Measurements from ENCODE around the gene MYL11.

The MYL11 gene

DNA sequence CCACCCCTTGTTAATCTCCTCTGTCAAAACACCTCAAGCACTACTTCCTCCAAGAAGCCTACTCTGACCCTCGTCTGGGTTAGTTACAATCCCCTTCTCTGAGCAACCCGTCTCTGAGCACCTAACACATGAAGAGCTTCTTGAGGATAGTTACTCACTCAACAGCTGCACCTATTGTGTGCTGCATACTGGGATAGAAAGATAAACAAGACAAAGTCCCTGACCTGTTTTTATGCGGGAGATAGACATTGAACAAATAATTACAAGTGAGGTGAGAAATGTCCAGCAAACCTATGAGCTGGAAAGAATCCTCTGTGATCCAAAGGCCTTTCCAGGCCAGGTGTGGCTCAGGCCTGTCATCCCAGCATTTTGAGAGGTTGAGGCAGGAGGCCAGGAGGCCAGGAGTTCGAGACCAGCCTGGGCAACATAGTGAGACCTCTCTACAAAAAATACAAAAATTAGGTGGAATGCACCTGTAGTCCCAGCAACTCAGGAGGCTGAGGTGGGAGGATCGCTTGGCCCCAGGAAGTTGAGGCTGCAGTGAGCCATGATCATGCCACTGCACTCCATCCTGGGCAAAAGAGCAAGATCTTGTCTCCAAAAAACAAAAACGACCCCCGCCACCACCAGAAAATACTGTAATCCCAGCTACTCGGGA is 27.3 kb downstream of the MYL11 start:
- no peak overlapping the region for H3K9ac ChIP-seq (ENCODE audit: low read length)
- no peak overlapping the region for H3K4me2 ChIP-seq (ENCODE audit: low read length)

DNA sequence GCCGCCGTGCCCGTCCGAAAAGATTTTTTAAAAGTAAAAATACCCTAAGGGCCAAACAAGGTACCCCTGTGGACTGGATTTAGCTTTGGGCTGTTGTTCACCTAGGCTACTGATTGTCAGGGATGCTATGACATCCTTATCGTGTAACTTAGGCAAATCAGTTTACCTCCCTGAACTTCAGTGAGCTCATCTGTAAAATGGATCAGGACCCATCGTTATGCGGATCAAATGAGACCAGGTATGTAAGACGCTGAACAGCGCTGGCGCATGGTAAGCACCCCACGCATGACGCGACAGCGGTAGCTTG is 32.1 kb downstream of the MYL11 start:
- H3K36me3 ChIP-seq (ENCODE audit: insufficient read depth, low read length), result peaks cover 14% of the 10 kb centered on the region
- no peaks in the 10 kb centered on the region for H3K9me3 ChIP-seq (ENCODE audit: low read length)
- H3K27ac ChIP-seq (ENCODE audit: low read depth, low read length, poor library complexity, severe bottlenecking), result no peak overlapping the region
- H3K4me3 ChIP-seq (ENCODE audit: low read depth, low read length, poor library complexity, severe bottlenecking), result peak overlapping the region; percentile 91
- H3K9me2 ChIP-seq (ENCODE audit: low read depth, low read length), result no peaks in the 10 kb centered on the region
- no peaks in the 10 kb centered on the region for H3F3A ChIP-seq (ENCODE audit: insufficient read depth, low read length)
- no peak for TF ChIP-seq EZH2 (IDR thresholded peaks at IDR 0.05; ENCODE audit: borderline replicate concordance, low read length)
- TF ChIP-seq, protein P1, sequence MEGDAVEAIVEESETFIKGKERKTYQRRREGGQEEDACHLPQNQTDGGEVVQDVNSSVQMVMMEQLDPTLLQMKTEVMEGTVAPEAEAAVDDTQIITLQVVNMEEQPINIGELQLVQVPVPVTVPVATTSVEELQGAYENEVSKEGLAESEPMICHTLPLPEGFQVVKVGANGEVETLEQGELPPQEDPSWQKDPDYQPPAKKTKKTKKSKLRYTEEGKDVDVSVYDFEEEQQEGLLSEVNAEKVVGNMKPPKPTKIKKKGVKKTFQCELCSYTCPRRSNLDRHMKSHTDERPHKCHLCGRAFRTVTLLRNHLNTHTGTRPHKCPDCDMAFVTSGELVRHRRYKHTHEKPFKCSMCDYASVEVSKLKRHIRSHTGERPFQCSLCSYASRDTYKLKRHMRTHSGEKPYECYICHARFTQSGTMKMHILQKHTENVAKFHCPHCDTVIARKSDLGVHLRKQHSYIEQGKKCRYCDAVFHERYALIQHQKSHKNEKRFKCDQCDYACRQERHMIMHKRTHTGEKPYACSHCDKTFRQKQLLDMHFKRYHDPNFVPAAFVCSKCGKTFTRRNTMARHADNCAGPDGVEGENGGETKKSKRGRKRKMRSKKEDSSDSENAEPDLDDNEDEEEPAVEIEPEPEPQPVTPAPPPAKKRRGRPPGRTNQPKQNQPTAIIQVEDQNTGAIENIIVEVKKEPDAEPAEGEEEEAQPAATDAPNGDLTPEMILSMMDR (IDR thresholded peaks at IDR 0.05; ENCODE audit: low read length), result no peak
- H3K79me2 ChIP-seq (ENCODE audit: insufficient read depth, low read length), result no peaks in the 10 kb centered on the region
- no peak overlapping the region for H2AFZ ChIP-seq (ENCODE audit: low read length)
- H3K4me2 ChIP-seq (ENCODE audit: low read length), result peak overlapping the region; percentile 66
- H3K9ac ChIP-seq (ENCODE audit: low read length), result peak overlapping the region; percentile 81
- H3K4me1 ChIP-seq (ENCODE audit: insufficient read depth, low read length, severe bottlenecking), result peaks cover 26% of the 10 kb centered on the region
- no peaks in the 10 kb centered on the region for H4K20me1 ChIP-seq (ENCODE audit: insufficient read depth, low read length)
- H3K27me3 ChIP-seq (ENCODE audit: insufficient read depth, low read length), result no peaks in the 10 kb centered on the region

More for the DNA sequence above, 27.3 kb downstream of the MYL11 start:
- H3K36me3 ChIP-seq (ENCODE audit: insufficient read depth, low read length), result peaks cover 29% of the 10 kb centered on the region
- TF ChIP-seq EZH2 (IDR thresholded peaks at IDR 0.05; ENCODE audit: borderline replicate concordance, low read length), result no peak
- H3K79me2 ChIP-seq (ENCODE audit: insufficient read depth, low read length), result no peaks in the 10 kb centered on the region
- H4K20me1 ChIP-seq (ENCODE audit: insufficient read depth, low read length), result no peaks in the 10 kb centered on the region
- no peak overlapping the region for H3K27ac ChIP-seq (ENCODE audit: low read depth, low read length, poor library complexity, severe bottlenecking)
- H2AFZ ChIP-seq (ENCODE audit: low read length), result no peak overlapping the region
- H3K27me3 ChIP-seq (ENCODE audit: insufficient read depth, low read length), result no peaks in the 10 kb centered on the region
- no peaks in the 10 kb centered on the region for H3K9me3 ChIP-seq (ENCODE audit: low read length)
- H3K4me1 ChIP-seq (ENCODE audit: insufficient read depth, low read length, severe bottlenecking), result peaks cover 18% of the 10 kb centered on the region
- H3K4me3 ChIP-seq (ENCODE audit: low read depth, low read length, poor library complexity, severe bottlenecking), result no peak overlapping the region
- no peaks in the 10 kb centered on the region for H3K9me2 ChIP-seq (ENCODE audit: low read depth, low read length)
- no peaks in the 10 kb centered on the region for H3F3A ChIP-seq (ENCODE audit: insufficient read depth, low read length)

DNA sequence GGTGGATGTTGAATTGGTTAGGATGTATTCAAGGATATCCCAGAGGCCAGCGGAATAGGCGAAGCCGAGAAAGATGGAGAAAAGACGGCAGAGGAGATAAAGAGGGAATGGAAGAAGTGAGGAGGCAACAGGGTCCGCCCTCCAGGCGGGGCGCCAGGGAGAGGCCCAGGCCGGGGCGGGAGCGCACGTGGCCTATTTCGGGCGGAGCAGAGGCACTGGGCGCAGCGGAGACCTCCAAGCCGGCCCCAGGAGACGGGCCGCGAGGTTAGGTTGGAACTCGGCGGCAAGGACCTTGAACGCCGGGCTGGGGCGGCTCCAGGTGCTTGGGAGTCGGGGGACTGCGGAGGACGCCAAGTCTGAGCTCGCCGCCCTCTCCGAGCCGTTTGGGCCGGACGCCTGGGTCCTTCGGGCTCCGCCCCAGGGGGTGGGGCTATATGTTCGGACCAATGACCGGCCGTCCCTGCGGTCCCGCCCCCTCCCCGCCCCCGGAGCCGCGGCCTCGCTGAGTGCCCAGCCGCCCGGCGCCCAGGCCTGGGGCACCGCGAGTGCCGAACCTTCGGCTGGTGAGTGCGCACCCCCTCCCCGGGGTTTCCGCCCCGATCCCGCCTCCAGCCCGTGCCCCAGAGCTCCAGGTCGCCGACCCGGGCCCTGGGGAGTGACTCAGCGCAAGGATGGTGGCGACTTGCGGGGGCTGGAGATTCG is 32.7 kb downstream of the MYL11 start, which contains the start of gene ZNF771:
ZNF771 (plus strand) TSS at position 505 of the 702 bp plus-strand sequence. CDS start 448 bp downstream, outside the sequence.
- Histone ChIP-seq H3K27ac (ENCODE audit: low read depth, low read length, poor library complexity, severe bottlenecking) (peak within 1 kb of the TSS; percentile 83), H3K9me3 (ENCODE audit: low read length) (no peaks in the 10 kb centered on the region), H3K36me3 (ENCODE audit: insufficient read depth, low read length) (peaks cover 19% of the 10 kb centered on the region), H3K27me3 (ENCODE audit: insufficient read depth, low read length) (no peaks in the 10 kb centered on the region), H4K20me1 (ENCODE audit: insufficient read depth, low read length) (no peaks in the 10 kb centered on the region), H3F3A (ENCODE audit: insufficient read depth, low read length) (no peaks in the 10 kb centered on the region), H3K4me3 (ENCODE audit: low read depth, low read length, poor library complexity, severe bottlenecking) (peak within 1 kb of the TSS; percentile 91), H3K79me2 (ENCODE audit: insufficient read depth, low read length) (no peaks in the 10 kb centered on the region), H3K9me2 (ENCODE audit: low read depth, low read length) (no peaks in the 10 kb centered on the region), H3K9ac (ENCODE audit: low read length) (peak within 1 kb of the TSS; percentile 81), H3K4me2 (ENCODE audit: low read length) (peak within 1 kb of the TSS; percentile 66), H2AFZ (ENCODE audit: low read length) (no peak within 1 kb of the TSS), H3K4me1 (ENCODE audit: insufficient read depth, low read length, severe bottlenecking) (peaks cover 26% of the 10 kb centered on the region)
- no peak for TF ChIP-seq EZH2 (IDR thresholded peaks at IDR 0.05; ENCODE audit: borderline replicate concordance, low read length)
- TF ChIP-seq, protein P1 (IDR thresholded peaks at IDR 0.05; ENCODE audit: low read length), result no peak
